K562 (cell line): ENCODE measurements around the gene FAM20B. TPM values are rescaled to one million over a fixed set of nuclear protein-coding genes. Genes with fewer than 3 reads are reported as not detected.

Experiments
- C11orf30 ChIP-seq: fragments of 450-650 bp; IDR thresholded peaks from 2 replicates; pipeline ENCODE4 v1.6.1; 2016; ENCODE audit warnings: low read depth, mild to moderate bottlenecking
- ESRRB ChIP-seq: fragments of 250-450 bp; sonication (Bioruptor Pico); IDR thresholded peaks from 2 replicates; pipeline ENCODE4 v1.5.0; 2020; ENCODE audit warnings: mild to moderate bottlenecking, moderate library complexity, borderline replicate concordance
- L3MBTL2 ChIP-seq: fragments of 450-650 bp; IDR thresholded peaks from 2 replicates; pipeline ENCODE4 v1.6.1; 2016; ENCODE audit warnings: mild to moderate bottlenecking, moderate library complexity
- MAFG ChIP-seq: fragments of 450-650 bp; conservative IDR thresholded peaks from 2 replicates; pipeline ENCODE4 v1.6.1; 2016; ENCODE audit warnings: missing genetic modification characterization, missing compliant biosample characterization
- MIER1 ChIP-seq: fragments of 450-650 bp; IDR thresholded peaks from 2 replicates; pipeline ENCODE4 v1.6.1; 2016; ENCODE audit warnings: antibody characterized with exemption, mild to moderate bottlenecking, low read depth
- RBM15 ChIP-seq: fragments of 200-400 bp; formaldehyde crosslinking; IDR thresholded peaks from 2 replicates; pipeline ENCODE4 v1.6.1; 2018; ENCODE audit warnings: mild to moderate bottlenecking, low read length, moderate library complexity; ENCODE audit not compliant: insufficient read depth
- RBM25 ChIP-seq: fragments of 200-400 bp; formaldehyde crosslinking; IDR thresholded peaks from 2 replicates; pipeline ENCODE4 v1.6.1; 2018; ENCODE audit warnings: low read length, low read depth, moderate library complexity; ENCODE audit not compliant: severe bottlenecking
- SP2 ChIP-seq: IDR thresholded peaks from 2 replicates; pipeline ENCODE4 v1.6.1; 2011; ENCODE audit warnings: mild to moderate bottlenecking, low read depth, low read length, moderate library complexity; ENCODE audit not compliant: poor library complexity, severe bottlenecking; ENCODE audit errors: extremely low read depth
- YBX1 ChIP-seq: fragments of 450-650 bp; IDR thresholded peaks from 2 replicates; pipeline ENCODE4 v1.7.1; 2016; ENCODE audit warnings: mild to moderate bottlenecking
- YY1 ChIP-seq, 3 experiments: IDR thresholded peaks; 2 replicates each; pipeline ENCODE4 v1.6.1; 2011; ENCODE audit warnings: low read length in 2 of 3, mild to moderate bottlenecking in 2 of 3, moderate library complexity in 2 of 3, borderline replicate concordance in 1 of 3, control low read depth in 1 of 3, low read depth in 1 of 3; ENCODE audit not compliant: insufficient read depth in 3 of 3, insufficient replicate concordance in 2 of 3, control insufficient read depth in 1 of 3, insufficient read length in 1 of 3; ENCODE audit errors: extremely low read depth in 1 of 3
- ZFP91 ChIP-seq: sonication (generic); formaldehyde crosslinking; IDR thresholded peaks from 2 replicates; pipeline ENCODE4 v1.8.0; 2022; ENCODE audit warnings: mild to moderate bottlenecking, missing genetic modification reagents
- ZFPM2 ChIP-seq: fragments of 250-450 bp; sonication (Bioruptor Pico); IDR thresholded peaks from 2 replicates; pipeline ENCODE4 v1.5.1; 2022; ENCODE audit warnings: mild to moderate bottlenecking
- ZFX ChIP-seq: sonication (generic); formaldehyde crosslinking; IDR thresholded peaks from 2 replicates; pipeline ENCODE4 v1.8.0; 2022; ENCODE audit warnings: mild to moderate bottlenecking, missing genetic modification reagents, moderate library complexity
- ZHX1 ChIP-seq: fragments of 150-350 bp; conservative IDR thresholded peaks from 2 replicates; pipeline ENCODE4 v1.6.1; 2014; ENCODE audit warnings: low read length
- ZMIZ1 ChIP-seq, 2 experiments: fragments of 150-350 bp in 1 of 2; IDR thresholded peaks; 2 replicates each; pipeline ENCODE4 v1.6.1; 2012 to 2016; ENCODE audit warnings: low read depth in 2 of 2, low read length in 2 of 2, mild to moderate bottlenecking in 1 of 2, moderate library complexity in 1 of 2
- ZNF184 ChIP-seq: sonication (generic); formaldehyde crosslinking; IDR thresholded peaks from 2 replicates; pipeline ENCODE4 v1.5.0; 2020; ENCODE audit warnings: missing genetic modification reagents
- polyA plus RNA-seq, 8 experiments: library from polyadenylated mRNA; depleted of rRNA in 4 of 8; stranded (reverse) in 5 of 8; unstranded in 3 of 8; fragments of >200 nt; fragmentation: Nextera tagmentation in 2 of 8; fragmentation: Illumina TruSeq in 1 of 8; extraction: Ambion mirVana in 2 of 8; extraction: Trizol in 1 of 8; gene quantifications; 2 replicates each; pipeline versions ENCODE4 v1.2.1 to v1.2.3, GENCODE V29; 2011 to 2014; ENCODE audit warnings: inconsistent platforms in 1 of 8, missing spikeins in 1 of 8
- total RNA-seq, 7 experiments: library from RNA; depleted of rRNA in 6 of 7; stranded (reverse); fragments of >200 nt in 6 of 7; fragmentation: Illumina TruSeq in 2 of 7; extraction: Trizol in 2 of 7; gene quantifications; 2 replicates each; pipeline versions ENCODE4 v1.2.1 to v1.2.3, GENCODE V29; 2011 to 2021; ENCODE audit warnings: low replicate concordance in 1 of 7

The FAM20B gene
- total and polyA plus RNA-seq, 9 of the 15 experiments (the other 6 are each of a cell fraction or from before 2014, with no cell fraction given), result 7.2 to 67.5 (median 42.9) TPM

- peak; percentile 89 for TF ChIP-seq RBM25
- no peak for TF ChIP-seq YY1 (IDR thresholded peaks at IDR 0.05; ENCODE audit: borderline replicate concordance in 1 of 3, control insufficient read depth in 1 of 3, extremely low read depth in 1 of 3, insufficient read depth in 3 of 3, insufficient read length in 1 of 3, insufficient replicate concordance in 2 of 3, low read depth in 1 of 3, low read length in 2 of 3)
- TF ChIP-seq SP2, result no peak
- TF ChIP-seq ZFPM2 (CRISPR knock-in tag), result no peak
- TF ChIP-seq MIER1, result no peak; the same call in 1 of the 2 replicates
- peak; percentile 67 for TF ChIP-seq C11orf30
- no peak for TF ChIP-seq ESRRB (CRISPR knock-in tag)
- peak; percentile 34; the same call in 1 of the 2 replicates for TF ChIP-seq L3MBTL2
- no peak for TF ChIP-seq ZMIZ1 (IDR thresholded peaks at IDR 0.05; ENCODE audit: low read depth in 2 of 2, low read length in 2 of 2)
- TF ChIP-seq ZNF184 (CRISPR knock-in tag), result no peak
- no peak for TF ChIP-seq ZFP91 (CRISPR knock-in tag)
- TF ChIP-seq ZFX (CRISPR knock-in tag), result no peak
- TF ChIP-seq MAFG, result peak; percentile 43
- no peak for TF ChIP-seq ZHX1
- no peak for TF ChIP-seq RBM15
- no peak for TF ChIP-seq YBX1
These were observed 8.0 kb upstream of the FAM20B start (continued) for GRCh38 chr1:179017383-179018326.
